ENCODE results near the gene MSRB1. TPM values are rescaled to one million over a fixed set of nuclear protein-coding genes. Genes with fewer than 3 reads are reported as not detected.
"Not testable (repeated sequence)": the region's sequence is repeated elsewhere in the genome, so short reads cannot be mapped to it uniquely, and the experiment has no call there.

The MSRB1 gene
- total RNA-seq, 1 donor from 2014 or later = 29.8 TPM

- Mint-ChIP-seq H3K4me3 (peak overlapping the region; percentile 92), H3K9me3 (no peaks in the 10 kb centered on the region), H3K27me3 (ENCODE audit: low read depth) (peaks cover 13% of the 10 kb centered on the region), H3K4me1 (peaks cover 38% of the 10 kb centered on the region), H3K27ac (ENCODE audit: unreplicated experiment) (peak overlapping the region; percentile 97), H3K36me3 (ENCODE audit: low read depth) (peaks cover 29% of the 10 kb centered on the region)
- DNase-seq (ENCODE audit: low read depth, low spot score) = no peak
- no peak for TF ChIP-seq CTCF (conservative IDR thresholded peaks at IDR 0.05)
Measured at GRCh38 chr16:1965396-1966001, 22.5 kb upstream of the MSRB1 start.

GRCh38 chr16:1964506-1965395 is 21.8 kb upstream of the MSRB1 start, which contains the start of gene RPS2:
TSS of gene RPS2 (minus strand) at chr16:1964826. CDS start at chr16:1964625, 201 bp downstream.
- H3K27me3 Mint-ChIP-seq (ENCODE audit: low read depth) = peaks cover 15% of the 10 kb centered on the region
- H3K4me1 Mint-ChIP-seq = peaks cover 44% of the 10 kb centered on the region
- no peak for TF ChIP-seq CTCF (conservative IDR thresholded peaks at IDR 0.05)
- peak within 1 kb of the TSS; percentile 99 for H3K27ac Mint-ChIP-seq (ENCODE audit: unreplicated experiment)
- peaks cover 29% of the 10 kb centered on the region for H3K36me3 Mint-ChIP-seq (ENCODE audit: low read depth)
- no peaks in the 10 kb centered on the region for H3K9me3 Mint-ChIP-seq
- peak; percentile 97 for DNase-seq (ENCODE audit: low read depth, low spot score)
- H3K4me3 Mint-ChIP-seq = peak within 1 kb of the TSS; percentile 92

- TF ChIP-seq CTCF (conservative IDR thresholded peaks at IDR 0.05) = no peak
- H3K27ac Mint-ChIP-seq (ENCODE audit: unreplicated experiment) = peak overlapping the region; percentile 96
- DNase-seq (ENCODE audit: low read depth, low spot score) = no peak
Measured at GRCh38 chr16:1963806-1964505, 21.0 kb upstream of the MSRB1 start.

GRCh38 chr16:1962161-1963153 is 19.5 kb upstream of the MSRB1 start:
- peak overlapping the region; percentile 96 for H3K27ac Mint-ChIP-seq (ENCODE audit: unreplicated experiment)
- peak overlapping the region; percentile 92 for H3K4me3 Mint-ChIP-seq

More at GRCh38 chr16:1963806-1964505, 21.0 kb upstream of the MSRB1 start:
- Mint-ChIP-seq H3K27me3 (ENCODE audit: low read depth) (peaks cover 15% of the 10 kb centered on the region), H3K9me3 (no peaks in the 10 kb centered on the region), H3K4me3 (peak overlapping the region; percentile 92), H3K36me3 (ENCODE audit: low read depth) (peaks cover 29% of the 10 kb centered on the region), H3K4me1 (peaks cover 47% of the 10 kb centered on the region)

GRCh38 chr16:1961651-1962067 is 18.7 kb upstream of the MSRB1 start:
- H3K36me3 Mint-ChIP-seq (ENCODE audit: low read depth) = peaks cover 29% of the 10 kb centered on the region
- no peak for DNase-seq (ENCODE audit: low read depth, low spot score)

More at GRCh38 chr16:1962161-1963153, 19.5 kb upstream of the MSRB1 start:
- Mint-ChIP-seq H3K36me3 (ENCODE audit: low read depth) (peaks cover 29% of the 10 kb centered on the region), H3K4me1 (peaks cover 48% of the 10 kb centered on the region), H3K27me3 (ENCODE audit: low read depth) (peaks cover 15% of the 10 kb centered on the region)
- H3K9me3 Mint-ChIP-seq; DNase-seq (ENCODE audit: low read depth, low spot score): not testable (repeated sequence)

More at GRCh38 chr16:1961651-1962067, 18.7 kb upstream of the MSRB1 start:
- Mint-ChIP-seq H3K27me3 (ENCODE audit: low read depth) (peaks cover 15% of the 10 kb centered on the region), H3K9me3 (no peaks in the 10 kb centered on the region), H3K27ac (ENCODE audit: unreplicated experiment) (no peak overlapping the region), H3K4me1 (peaks cover 48% of the 10 kb centered on the region), H3K4me3 (peak overlapping the region; percentile 92)
- no peak for TF ChIP-seq CTCF (conservative IDR thresholded peaks at IDR 0.05)
